ENCODE data around the gene PDGFC.

GRCh38 chr4:156962058-156962358 is 9.6 kb downstream of the PDGFC start:
- TF ChIP-seq CTCF (IDR thresholded peaks at IDR 0.05; ENCODE audit: low read length) (no peak), EZH2 (optimal IDR thresholded peaks at IDR 0.05; ENCODE audit: low read depth, low read length) (no peak)

All from MM.1S (cell line).